ENCODE data around the gene PRUNE2. TPM values are rescaled to one million over a fixed set of nuclear protein-coding genes. Genes with fewer than 3 reads are reported as not detected.

The PRUNE2 gene
- total and polyA plus RNA-seq, 2 of the 8 experiments (the other 6 are each of a cell fraction or from before 2014, with no cell fraction given): 5.5 to 13.3 TPM

- Histone ChIP-seq H3K79me1 (ENCODE audit: low read depth, low read length) (no peaks in the 10 kb centered on the region), H3K18ac (ENCODE audit: extremely low read depth, low read length) (no peak overlapping the region), H3K9me3 (ENCODE audit: insufficient read depth in 2 of 2, low read depth in 1 of 2, low read length in 1 of 2) (no peaks in the 10 kb centered on the region), H2BK5ac (ENCODE audit: low read depth, low read length) (no peak overlapping the region), H3K23ac (ENCODE audit: insufficient read length) (no peak overlapping the region), H2BK20ac (ENCODE audit: low read length) (no peak overlapping the region), H3K14ac (ENCODE audit: insufficient read length) (no peak overlapping the region), H3K4ac (replicated peaks; ENCODE audit: insufficient read length, low read depth, low read length) (no peak overlapping the region), H3K4me2 (ENCODE audit: insufficient read depth in 1 of 2, low read depth in 2 of 2, low read length in 2 of 2) (no peak overlapping the region), H4K5ac (ENCODE audit: insufficient read length, low read depth, low read length) (no peak overlapping the region), H3K4me3 (ENCODE audit: extremely low read depth in 1 of 4, insufficient read depth in 2 of 4, low read depth in 3 of 4, low read length in 4 of 4) (no peak overlapping the region), H3K79me2 (ENCODE audit: control insufficient read depth in 1 of 2, insufficient read depth in 2 of 2, low read length in 2 of 2) (no peaks in the 10 kb centered on the region), H4K20me1 (replicated peaks in 1 of 2; ENCODE audit: control insufficient read depth in 1 of 2, insufficient read depth in 2 of 2, low read length in 2 of 2) (no peaks in the 10 kb centered on the region), H2AK5ac (ENCODE audit: low read depth, low read length) (no peak overlapping the region), H3K23me2 (ENCODE audit: low read depth, low read length) (no peaks in the 10 kb centered on the region), H2AFZ (ENCODE audit: low read length) (no peak overlapping the region), H3K27ac (ENCODE audit: low read depth, low read length) (no peak overlapping the region), H3K4me1 (replicated peaks in 1 of 4; ENCODE audit: control insufficient read depth in 3 of 4, insufficient read depth in 4 of 4, low read length in 3 of 4) (peaks cover 0 to 6% (median 2%) of the 10 kb centered on the region in 4 experiments; a peak in 3 of 7 replicates), H3K56ac (replicated peaks; ENCODE audit: insufficient read length, low read depth, low read length) (no peak overlapping the region), H2BK12ac (ENCODE audit: low read depth, low read length) (no peak overlapping the region), H4K91ac (replicated peaks; ENCODE audit: insufficient read length, low read length) (no peak overlapping the region), H3K9ac (replicated peaks in 1 of 4; ENCODE audit: extremely low read depth in 1 of 4, low read depth in 3 of 4, low read length in 3 of 4) (no peak overlapping the region), H4K8ac (ENCODE audit: extremely low read depth, insufficient read depth, low read length) (no peak overlapping the region), H3K27me3 (replicated peaks in 1 of 4; ENCODE audit: control insufficient read depth in 3 of 4, extremely low read depth in 1 of 4, insufficient read depth in 3 of 4, low read length in 3 of 4) (no peaks in the 10 kb centered on the region), H2BK120ac (replicated peaks; ENCODE audit: low read depth, low read length) (no peak overlapping the region), H3K36me3 (ENCODE audit: control insufficient read depth in 2 of 4, insufficient read depth in 4 of 4, low read length in 3 of 4) (no peaks in the 10 kb centered on the region; a peak in 1 of 8 replicates), H2BK15ac (ENCODE audit: low read length) (no peak overlapping the region)
- FAIRE-seq: no peak
- no peak for TF ChIP-seq BCL11A (IDR thresholded peaks at IDR 0.05; ENCODE audit: low read depth in 2 of 2, low read length in 2 of 2)
- TF ChIP-seq RFX5 (IDR thresholded peaks at IDR 0.05; ENCODE audit: borderline replicate concordance, low read depth, low read length): no peak
- TF ChIP-seq EZH2 (IDR thresholded peaks at IDR 0.05; ENCODE audit: low read depth, low read length, severe bottlenecking): no peak
- no peak for TF ChIP-seq KDM4A (IDR thresholded peaks at IDR 0.05; ENCODE audit: low read depth, low read length, severe bottlenecking)
- POLR2A ChIA-PET (ENCODE audit: partially characterized antibody): no interaction called here
- CTCF ChIA-PET (ENCODE audit: partially characterized antibody): interaction anchor here (0.9 to 1.5 kb wide), 2 partner anchors 9 kb away, joined by 3 read pairs; no protein-coding TSS in a partner anchor
- 95% methylated on average over 3 of the region's 3 CpGs; no CpG with 5 or more reads in 1 of the 2 experiments for WGBS, 2 experiments (ENCODE audit: extremely low coverage in 1 of 2, insufficient coverage in 1 of 2, insufficient read length in 1 of 2, insufficient replicate concordance in 2 of 2, low coverage in 1 of 2, low lambda C conversion rate in 2 of 2, missing lambda C conversion rate in 1 of 2)
- no peak for DNase-seq (ENCODE audit: low read depth in 1 of 2, low spot score in 2 of 2)
Measured at GRCh38 chr9:76620996-76621395, 284.9 kb downstream of the PRUNE2 start.

All from H1 (cell line).